Jurkat, Clone E6-1 (cell line): ENCODE data around the gene CELA2B.
"Not testable (repeated sequence)": the region's sequence is repeated elsewhere in the genome, so short reads cannot be mapped to it uniquely, and the experiment has no call there.

Experiments
- DNase-seq: peaks from one replicate; pipeline ENCODE4 v3.0.0-alpha.2; 2011; ENCODE audit warnings: low read depth, low spot score
- H3K4me3 ChIP-seq: 2 replicates; pipeline ENCODE4 v1.5.1; 2011; ENCODE audit warnings: mild to moderate bottlenecking, low read length, control low read depth, moderate library complexity

Gene CELA2B

DNA sequence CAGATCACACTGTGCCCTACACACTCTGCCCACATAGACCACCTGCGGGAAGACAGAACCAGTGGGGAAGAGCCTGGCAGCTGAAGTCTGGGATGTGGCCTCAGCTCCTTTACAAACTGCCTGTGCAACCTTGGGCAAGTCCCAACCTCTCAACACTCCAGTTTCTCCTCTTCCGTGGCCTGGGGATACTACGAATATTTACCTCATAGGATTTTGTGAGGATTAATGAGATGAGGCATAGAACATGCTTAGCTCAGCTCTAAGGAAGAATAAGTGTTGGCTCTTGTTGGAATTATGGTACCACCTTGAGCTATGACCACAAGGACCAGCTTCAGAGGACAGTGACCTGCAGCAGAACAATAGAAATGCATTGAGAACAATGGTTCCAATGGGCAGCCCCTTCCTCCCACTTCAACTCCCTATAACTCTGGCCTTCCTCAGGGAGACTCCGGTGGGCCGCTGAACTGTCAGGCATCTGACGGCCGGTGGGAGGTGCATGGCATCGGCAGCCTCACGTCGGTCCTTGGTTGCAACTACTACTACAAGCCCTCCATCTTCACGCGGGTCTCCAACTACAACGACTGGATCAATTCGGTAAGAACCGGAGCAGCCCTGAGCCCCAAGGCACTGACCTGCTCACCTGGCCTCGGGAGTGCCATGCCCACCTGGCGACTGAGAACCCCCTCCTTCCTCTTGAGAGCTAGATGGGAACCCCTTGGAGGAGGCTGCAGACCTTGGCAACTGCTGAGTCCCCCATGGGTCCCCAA is 11.1 kb downstream of the CELA2B start:
- not testable (repeated sequence) for DNase-seq, H3K4me3 ChIP-seq

DNA sequence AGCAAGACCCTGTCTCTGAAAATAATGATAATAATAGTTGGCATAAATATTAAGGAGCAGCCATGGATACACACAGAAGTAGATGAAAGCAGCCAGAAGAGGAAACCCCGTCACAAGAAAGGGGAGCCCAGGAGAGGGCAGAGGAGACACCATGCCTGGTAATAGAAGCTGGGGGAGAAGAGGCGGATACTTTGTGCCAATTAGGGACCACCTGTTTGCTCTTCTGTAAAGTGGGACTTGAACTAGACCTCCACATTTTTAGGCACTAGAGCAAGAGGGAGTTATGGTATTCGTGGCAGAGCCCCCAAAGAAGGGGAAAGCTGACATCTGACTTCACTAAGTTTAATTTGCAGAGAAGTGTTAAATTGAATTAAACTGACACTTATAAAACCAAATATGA is 12.5 kb downstream of the CELA2B start:
- DNase-seq = no peak
- no peak overlapping the region for H3K4me3 ChIP-seq

DNA sequence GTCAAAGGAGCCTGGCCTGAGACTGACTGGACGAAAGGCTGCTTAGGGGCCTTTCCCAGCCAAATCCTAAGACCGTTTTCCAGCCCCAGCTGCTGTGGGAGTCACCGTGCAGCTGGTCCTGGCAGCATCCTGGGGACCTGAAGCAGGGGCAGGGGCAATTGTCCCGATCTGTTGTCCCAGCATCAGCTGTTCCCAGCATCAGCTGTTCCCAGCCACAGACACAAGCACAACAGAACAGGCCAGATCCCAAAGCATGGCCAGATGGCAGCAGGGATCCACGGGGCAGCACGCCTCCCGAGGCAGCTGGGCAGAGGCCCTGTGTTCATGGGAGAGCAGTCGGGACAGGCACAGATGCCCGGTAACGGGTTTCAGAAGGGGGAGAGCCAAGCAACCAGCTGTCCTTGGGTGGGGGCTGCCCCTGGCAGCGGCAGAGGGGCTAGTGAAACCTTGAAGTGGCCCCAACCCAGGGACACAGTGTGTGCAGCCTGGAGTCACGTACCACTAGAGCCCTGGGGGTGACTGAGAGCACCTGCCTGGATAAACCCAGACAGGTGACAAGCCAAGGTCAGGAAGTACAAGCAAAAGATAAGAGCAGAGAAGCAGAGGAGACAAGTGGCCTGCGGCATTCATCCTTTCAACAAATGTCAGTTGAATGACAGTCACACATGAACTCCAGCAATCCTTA is 13.3 kb downstream of the CELA2B start:
- H3K4me3 ChIP-seq = no peak overlapping the region
- DNase-seq = no peak

DNA sequence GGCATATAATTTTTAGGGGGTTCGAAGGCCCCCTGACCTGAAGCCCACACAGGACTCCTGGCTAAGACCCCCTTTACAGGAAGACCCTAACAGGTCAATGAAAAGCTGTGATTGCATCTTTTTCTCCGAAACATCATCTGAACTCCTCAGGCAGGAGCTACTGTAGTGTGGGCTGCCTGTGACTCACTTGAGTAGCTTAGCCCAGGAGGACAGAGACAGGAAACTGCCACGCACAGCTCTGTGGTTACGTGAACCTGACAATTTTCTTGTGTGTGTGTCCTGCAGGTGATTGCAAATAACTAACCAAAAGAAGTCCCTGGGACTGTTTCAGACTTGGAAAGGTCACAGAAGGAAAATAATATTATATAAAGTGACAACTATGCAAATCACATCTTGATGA is 15.1 kb downstream of the CELA2B start:
- DNase-seq = peak; percentile 42

DNA sequence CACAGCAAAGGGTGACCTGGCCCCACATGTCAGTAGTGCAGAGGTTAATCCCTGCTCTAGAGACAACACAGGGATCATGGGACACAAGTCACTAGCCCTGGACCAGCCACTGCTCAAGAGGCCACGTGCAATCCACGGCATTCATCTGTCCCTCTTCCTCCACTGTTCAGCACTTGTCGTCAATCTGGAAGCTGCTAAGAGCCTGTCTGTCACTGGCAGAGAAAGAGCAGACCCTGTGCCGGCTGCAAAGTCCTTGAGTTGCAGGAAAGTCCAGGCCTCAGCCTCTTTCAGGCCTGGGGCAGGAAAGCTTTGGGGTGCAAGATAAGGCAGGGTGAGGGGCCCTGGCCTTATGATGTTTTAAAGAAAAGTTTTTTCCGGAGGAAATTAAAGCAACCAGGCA is 16.7 kb downstream of the CELA2B start:
- no peak overlapping the region for H3K4me3 ChIP-seq
- no peak for DNase-seq

More for the DNA sequence above, 15.1 kb downstream of the CELA2B start:
- H3K4me3 ChIP-seq = not testable (repeated sequence)

DNA sequence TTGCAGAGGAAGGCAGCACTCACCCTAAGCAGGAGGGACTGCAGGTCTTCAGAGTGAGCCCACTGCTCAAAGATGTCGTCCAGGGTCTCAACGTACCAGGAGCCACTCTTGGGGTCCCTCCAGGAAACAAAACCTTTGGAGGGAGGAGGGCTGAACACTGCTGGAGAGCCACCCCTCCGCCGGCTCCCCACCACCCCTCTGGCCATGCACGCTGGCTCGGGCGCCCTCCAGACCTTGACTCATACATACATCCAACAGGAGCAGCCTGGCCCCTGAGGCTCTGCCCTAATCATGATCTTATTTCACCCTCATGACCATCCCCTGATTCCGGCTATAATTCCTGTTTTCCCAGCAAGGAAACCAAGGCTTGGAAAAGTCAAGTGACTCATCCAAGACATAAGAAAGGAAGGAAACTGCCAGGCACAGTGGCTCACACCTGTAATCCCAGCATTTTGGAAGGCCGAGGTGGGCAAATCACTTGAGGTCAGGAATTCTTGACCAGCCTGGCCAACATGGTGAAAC is 18.0 kb downstream of the CELA2B start:
- no peak for DNase-seq
- H3K4me3 ChIP-seq = no peak overlapping the region

DNA sequence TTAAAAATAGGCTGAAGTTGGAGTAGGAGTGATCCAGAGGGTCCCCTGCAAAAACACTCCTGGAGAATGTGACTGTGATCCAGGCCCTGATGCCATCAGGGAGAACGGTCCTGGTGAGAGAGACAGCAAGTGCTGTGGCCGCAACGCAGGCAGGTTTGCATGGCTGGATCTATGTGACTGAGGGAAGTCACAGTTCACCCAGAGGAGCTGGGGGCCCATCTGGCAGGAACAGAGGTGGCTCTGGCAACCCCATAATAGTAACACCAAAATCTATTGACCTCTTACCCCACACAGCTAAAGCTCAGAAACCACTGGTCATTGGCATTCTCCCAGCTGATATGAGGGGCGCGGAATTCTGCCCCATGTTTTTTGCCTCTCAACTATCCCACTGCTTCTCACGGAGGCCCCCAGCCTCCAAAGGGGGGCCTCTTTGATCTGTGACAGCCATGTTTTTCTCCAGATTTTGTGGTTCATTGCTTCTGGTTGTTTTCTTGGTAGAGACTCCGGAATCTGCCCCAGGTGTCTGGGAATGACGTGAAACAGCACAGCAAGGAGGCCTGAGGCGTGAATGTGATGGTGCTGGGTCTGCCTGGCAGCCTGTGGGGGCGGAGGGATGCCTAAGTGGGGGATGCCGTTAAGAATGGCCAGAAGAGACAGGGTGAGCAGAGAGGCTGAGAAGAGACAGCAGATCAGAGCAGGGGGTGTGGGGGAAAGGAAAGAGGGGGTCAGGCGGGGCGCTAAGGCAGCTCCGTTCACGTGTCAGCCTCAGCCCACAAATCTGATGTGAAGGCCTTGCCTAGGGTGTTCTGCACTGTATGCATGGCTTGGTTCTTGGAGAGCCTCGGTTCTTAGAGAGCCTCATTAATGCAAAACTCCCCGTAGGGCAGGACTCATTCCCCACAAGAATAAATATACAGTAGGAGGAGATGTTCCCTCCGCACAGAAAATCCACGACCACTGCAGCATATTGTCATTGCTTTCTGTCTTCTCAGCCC is 24.6 kb downstream of the CELA2B start:
- no peak overlapping the region for H3K4me3 ChIP-seq
- no peak for DNase-seq

DNA sequence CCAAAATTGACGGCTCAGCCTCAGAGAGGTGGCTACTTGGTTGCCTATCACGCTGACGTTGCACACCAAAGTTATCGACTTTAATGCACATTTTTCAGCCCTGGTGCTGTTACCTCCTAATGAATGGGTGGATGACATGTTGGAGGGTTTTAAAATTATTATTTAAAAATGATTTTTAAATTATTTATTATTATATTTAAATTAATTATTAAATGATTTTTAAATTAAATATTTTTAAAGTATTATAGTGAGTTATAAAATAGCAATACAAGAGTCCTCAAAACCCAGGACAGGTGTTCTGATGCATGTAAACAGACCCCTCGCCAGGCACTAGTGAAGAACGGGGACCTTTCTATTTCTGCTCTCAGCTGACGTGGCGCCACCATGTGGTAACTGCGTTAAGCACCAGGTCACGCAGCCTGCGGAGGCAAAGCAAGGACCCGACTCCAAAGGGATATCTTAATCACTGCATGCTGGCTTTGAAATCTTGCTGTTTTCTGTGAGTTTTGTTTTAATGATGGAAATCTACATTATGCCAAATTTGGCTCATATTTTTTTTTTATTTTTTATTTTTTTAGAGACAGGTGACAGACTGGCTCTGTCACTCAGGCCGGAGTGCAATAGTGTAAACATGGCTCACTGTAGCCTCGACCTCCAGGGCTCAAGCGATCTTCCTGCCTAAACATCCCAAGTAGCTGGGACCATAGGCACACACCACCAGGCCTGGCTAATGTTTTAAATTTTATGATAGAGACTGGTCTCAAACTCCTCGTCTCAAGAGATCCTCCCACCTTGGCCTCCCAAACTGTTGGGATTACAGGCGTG is 25.5 kb downstream of the CELA2B start:
- H3K4me3 ChIP-seq = no peak overlapping the region
- no peak for DNase-seq

DNA sequence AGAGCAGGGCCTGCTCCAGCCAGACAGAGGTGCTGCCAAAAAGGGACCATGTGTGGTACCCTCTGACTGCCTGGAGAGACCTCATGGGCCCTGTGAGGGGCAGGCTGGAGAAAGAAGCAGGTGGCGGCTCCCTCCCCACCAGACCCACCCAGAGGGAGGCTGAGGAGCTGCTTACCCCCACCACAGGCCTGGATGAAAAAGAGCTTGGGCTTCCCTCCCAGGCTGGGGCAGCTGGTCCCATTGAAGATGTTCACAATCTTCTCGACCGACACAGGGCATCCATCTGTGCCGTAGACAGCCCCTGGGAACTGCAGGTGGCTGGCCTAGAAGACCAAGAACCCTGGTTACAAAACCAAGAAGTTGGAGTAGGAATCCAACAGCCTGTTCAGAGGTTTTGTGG is 28.5 kb downstream of the CELA2B start:
- H3K4me3 ChIP-seq = no peak overlapping the region
- no peak for DNase-seq

DNA sequence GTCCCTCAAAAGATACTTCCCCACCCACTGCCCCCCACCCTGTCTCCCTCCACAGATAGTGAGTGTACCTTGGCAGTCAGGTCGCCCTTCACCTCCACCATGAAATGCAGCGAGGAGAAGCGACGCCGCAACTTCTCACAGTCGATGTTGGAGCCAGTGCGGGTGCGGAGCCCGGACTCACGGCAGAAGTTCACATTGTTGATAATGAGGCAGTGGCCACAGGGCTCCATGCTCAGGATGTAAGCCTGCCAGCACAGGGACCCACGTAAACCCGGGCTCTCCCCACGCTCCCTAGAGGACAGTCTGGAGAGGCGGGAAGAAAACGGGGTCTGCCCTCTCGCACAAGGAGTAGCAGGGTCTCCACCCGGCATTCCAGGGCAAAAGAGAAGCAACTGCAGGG is 30.9 kb downstream of the CELA2B start:
- H3K4me3 ChIP-seq = no peak overlapping the region

DNA sequence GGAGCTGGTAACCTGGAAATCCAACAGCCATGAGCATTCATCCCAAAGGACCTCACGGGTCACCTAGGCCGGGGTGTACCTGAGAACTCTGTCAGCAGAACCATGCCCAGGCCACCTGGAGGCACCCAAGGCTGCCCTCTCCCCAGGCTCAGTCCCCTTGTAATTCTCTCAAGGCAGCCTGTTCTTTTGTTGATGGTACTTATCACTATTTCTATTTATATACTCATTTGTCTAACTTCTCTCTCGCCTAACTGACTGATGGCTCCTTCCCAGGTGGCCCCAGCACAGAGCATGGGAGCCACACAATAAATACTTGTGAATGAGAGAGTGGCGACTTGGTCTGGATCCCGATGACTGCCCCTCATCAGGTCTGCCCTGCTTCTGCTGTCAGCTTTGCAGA is 31.4 kb downstream of the CELA2B start:
- DNase-seq = no peak
- H3K4me3 ChIP-seq = no peak overlapping the region

More for the DNA sequence above, 30.9 kb downstream of the CELA2B start:
- no peak for DNase-seq

DNA sequence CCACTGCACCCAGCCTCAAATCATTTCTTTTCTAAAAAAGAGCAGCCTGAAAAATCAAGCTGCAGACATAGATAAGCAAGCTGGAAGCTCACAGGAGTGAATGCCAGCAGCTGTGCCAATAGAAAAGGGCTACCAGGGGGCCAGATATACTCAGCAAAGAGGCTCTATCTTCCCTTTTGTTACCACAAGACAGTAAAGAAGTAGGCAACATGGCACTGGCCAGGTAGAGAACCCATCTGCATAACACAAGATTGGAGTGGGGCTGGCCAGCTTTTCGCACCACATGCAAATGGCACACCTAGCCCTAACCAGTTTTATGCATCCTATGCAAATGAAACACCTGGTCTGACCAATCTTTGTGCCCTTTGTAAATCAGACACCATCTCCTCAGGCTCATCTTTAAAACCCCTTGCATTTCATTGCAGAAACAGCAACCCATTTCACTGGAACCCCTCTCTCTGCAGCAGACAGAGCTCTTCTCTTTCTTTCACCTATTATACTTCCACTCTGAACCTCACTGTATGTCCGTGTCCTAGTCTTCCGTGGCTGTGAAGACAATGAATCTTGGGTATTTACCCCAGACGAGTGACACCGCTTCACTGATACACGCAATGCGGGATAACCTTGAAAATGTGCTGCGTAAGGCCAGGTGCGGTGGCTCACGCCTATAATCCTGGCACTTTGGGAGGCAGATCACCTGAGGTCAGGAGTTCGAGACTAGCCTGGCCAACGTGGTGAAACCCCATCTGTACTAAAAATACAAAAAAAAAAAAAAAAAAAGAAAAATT is 33.0 kb downstream of the CELA2B start:
- DNase-seq = no peak
- no peak overlapping the region for H3K4me3 ChIP-seq

DNA sequence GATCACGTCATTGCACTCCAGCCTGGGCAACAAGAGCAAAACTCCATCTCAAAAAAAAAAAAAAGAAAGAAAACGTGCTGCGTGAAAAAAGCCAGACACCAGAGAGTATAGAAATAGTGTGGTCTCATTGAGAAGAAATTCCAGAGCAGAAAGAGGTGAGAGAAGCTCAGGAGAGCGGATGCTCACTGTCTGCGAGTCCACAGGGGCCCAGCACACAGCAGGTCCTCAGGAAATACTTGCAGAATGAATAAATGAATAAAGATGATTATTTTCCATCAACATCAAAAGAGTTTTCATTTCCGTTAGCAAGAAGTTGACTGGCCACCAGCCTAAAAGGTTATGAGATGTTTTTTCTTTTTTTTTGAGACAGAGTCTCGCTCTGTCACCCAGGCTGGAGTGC is 33.7 kb downstream of the CELA2B start:
- no peak for DNase-seq
- H3K4me3 ChIP-seq = no peak overlapping the region

DNA sequence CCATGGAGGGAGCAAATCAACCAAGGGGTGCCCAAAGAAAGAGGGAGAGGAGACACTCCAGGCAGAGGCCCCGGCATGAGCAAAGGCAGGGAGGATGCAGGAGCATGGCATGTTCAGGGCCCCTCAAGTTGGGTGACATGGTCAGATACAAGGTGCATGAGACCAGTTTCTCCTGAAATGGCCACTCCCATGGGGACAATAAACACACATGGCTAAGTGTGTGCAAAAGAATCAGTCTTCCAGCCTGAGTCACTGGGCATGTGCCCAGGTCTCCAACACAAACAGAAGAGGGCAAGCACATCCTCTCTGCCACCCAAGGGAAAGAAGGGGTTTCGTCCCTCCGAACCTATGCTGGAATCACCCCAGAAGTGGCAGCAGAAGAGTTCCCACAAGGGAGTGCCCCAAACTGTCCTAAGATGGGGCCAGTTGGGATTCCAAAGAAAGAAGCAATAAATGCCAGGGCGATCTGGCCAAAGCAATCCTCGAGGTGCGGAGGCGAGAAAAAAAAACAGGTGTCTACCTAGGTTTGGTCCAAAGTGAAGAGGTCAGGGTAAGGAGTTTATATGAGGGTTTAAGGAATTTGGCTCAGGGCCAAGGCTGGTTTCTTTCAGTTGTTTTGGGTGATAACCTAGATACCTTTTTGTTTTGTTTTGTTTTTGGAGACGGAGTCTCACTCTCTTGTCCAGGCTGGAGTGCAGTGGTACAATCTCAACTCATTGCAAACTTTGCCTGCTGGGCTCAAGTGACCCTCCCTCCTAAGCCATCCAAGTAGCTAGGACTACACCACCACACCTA is 34.9 kb downstream of the CELA2B start:
- no peak overlapping the region for H3K4me3 ChIP-seq
- no peak for DNase-seq

DNA sequence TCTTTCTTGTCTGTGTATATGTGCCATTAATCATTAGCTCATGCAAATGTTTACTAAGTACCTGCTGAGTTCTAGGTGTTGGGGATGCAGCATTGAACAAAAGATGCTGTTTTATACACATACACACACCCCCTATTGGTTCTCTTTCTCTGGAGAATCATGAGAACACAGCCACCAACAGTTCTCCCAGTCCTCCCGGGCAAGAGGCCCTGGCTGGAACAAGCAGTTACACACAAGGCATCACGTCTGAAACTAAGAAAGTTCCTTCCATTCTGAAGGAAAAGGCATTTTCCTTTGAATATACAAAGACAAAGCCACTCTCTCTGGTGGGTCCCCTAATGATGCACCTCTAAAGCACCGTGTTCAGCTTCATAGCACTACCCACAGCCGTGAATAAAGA is 37.3 kb downstream of the CELA2B start:
- no peak overlapping the region for H3K4me3 ChIP-seq

DNA sequence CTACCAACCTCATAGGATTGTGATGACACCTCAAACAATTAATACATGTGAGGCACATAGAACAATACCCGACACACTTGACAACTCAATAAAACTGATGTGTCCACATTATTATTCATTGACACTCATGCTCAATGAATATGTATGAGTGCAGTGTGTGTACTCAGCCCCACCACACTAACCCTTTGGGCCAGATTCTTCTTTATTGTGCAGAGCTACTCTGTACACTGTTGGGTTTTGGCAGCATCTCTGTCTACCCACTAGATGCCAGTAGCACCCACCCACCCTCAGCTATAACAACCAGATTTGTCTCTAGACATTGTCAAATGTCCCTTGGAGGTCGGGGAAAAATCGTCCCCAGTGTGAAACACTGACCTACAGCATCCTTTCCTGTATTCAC is 38.0 kb downstream of the CELA2B start:
- H3K4me3 ChIP-seq = no peak overlapping the region
- no peak for DNase-seq

More for the DNA sequence above, 37.3 kb downstream of the CELA2B start:
- DNase-seq = no peak

DNA sequence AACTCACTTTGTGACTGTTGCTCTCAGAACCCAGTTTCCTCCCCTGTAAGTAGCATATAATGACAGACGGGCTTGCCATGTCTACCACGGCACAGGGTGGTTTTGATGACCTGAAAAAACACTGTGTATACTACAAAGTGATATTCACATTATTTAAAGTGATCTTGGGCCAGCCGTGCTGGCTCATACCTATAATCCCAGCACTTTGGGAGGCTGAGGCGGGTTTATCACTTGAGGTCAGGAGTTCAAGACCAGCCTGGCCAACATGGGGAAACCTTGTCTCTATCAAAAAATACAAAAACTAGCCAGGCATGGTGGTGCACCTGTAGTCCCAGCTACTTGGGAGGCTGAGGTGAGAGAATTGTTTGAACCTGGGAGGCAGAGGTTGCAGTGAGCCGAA is 38.7 kb downstream of the CELA2B start:
- not testable (repeated sequence) for H3K4me3 ChIP-seq, DNase-seq
